Tracheal epithelial cell (primary cell): ENCODE measurements around the gene ZNF567. TPM values are rescaled to one million over a fixed set of nuclear protein-coding genes. Genes with fewer than 3 reads are reported as not detected.

Experiments
- total RNA-seq: library from RNA; depleted of rRNA; stranded (reverse); fragments of >200 nt; gene quantifications from 2 replicates; pipeline ENCODE4 v1.2.1, GENCODE V29; 2014

Gene ZNF567
- total RNA-seq, result 6.0 and 6.8 TPM in 2 replicates

GRCh38 chr19:36687214-36688056 is at the start of gene ZNF567:
Gene ZNF567 (plus strand): TSS chr19:36687612. CDS start chr19:36694868, 7,256 bp downstream.

Other genes with a start within 250 kb of the ZNF567 start
- gene ZNF566, start 198.1 kb upstream of the ZNF567 start, total RNA-seq, result 3.6 and 7.9 TPM in 2 replicates
- gene ZNF260, start 159.3 kb upstream of the ZNF567 start, total RNA-seq, result 7.9 and 8.2 TPM in 2 replicates
- gene ZNF529, start 114.3 kb upstream of the ZNF567 start, total RNA-seq, result 5.8 and 6.3 TPM in 2 replicates
- 2.8 and 5.3 TPM in 2 replicates for gene ZNF382, start 82.3 kb upstream of the ZNF567 start, total RNA-seq
- gene ZNF461, start 20.8 kb upstream of the ZNF567 start, total RNA-seq, result 3.9 and 6.0 TPM in 2 replicates
- 0.43 and 0.72 TPM in 2 replicates for gene ZNF850, start 85.2 kb downstream of the ZNF567 start, total RNA-seq
- gene ZNF790, start 150.8 kb downstream of the ZNF567 start, total RNA-seq, result 5.1 TPM in 2 replicates
- gene ZNF345, start 163.3 kb downstream of the ZNF567 start, total RNA-seq, result 1.4 and 3.0 TPM in 2 replicates
- 1.5 and 2.2 TPM in 2 replicates for gene ZNF829, start 228.7 kb downstream of the ZNF567 start, total RNA-seq
- gene ZNF568, start 228.7 kb downstream of the ZNF567 start, total RNA-seq, result 5.1 and 5.5 TPM in 2 replicates